OCI-LY7 (cell line): ENCODE results near the gene RD3L. TPM values are rescaled to one million over a fixed set of nuclear protein-coding genes. Genes with fewer than 3 reads are reported as not detected.

Experiments
- BruUV-seq: library from RNA; stranded (reverse); fragments of 400-500 nt; replicated peaks from 2 replicates; lab custom pipeline; 2021; lab: Mats Ljungman, UMichigan
- CTCF ChIA-PET: fragments of 300-600 bp; sonication (Branson Sonifier 250); formaldehyde crosslinking; loops from one replicate; lab custom pipeline; 2022; ENCODE audit warnings: antibody characterized with exemption; ENCODE audit not compliant: unreplicated experiment; lab: Charles Lee
- POLR2A ChIA-PET: fragments of 300-600 bp; sonication (Branson Sonifier 250); formaldehyde crosslinking; loops from one replicate; lab custom pipeline; 2022; ENCODE audit warnings: antibody characterized with exemption; lab: Charles Lee
- DNase-seq: peaks from one replicate; pipeline ENCODE4 v3.0.0-alpha.2; 2015; ENCODE audit warnings: low spot score
- H2AFZ ChIP-seq: fragments of 200-600 bp; sonication (generic), shearing (Covaris generic); 2 replicates; pipeline ENCODE4 v1.6.1; 2014; ENCODE audit warnings: mild to moderate bottlenecking, antibody characterized with exemption, low read length, moderate library complexity
- H3K27ac ChIP-seq: fragments of 200-600 bp; sonication (generic); 2 replicates; pipeline ENCODE4 v1.5.1; 2014; ENCODE audit warnings: mixed run types, low read depth, mild to moderate bottlenecking, moderate library complexity, low read length, inconsistent platforms; ENCODE audit not compliant: poor library complexity, severe bottlenecking
- H3K36me3 ChIP-seq: fragments of 200-600 bp; sonication (generic); 2 replicates; pipeline ENCODE4 v1.6.1; 2014; ENCODE audit warnings: mild to moderate bottlenecking, antibody characterized with exemption, low read length, moderate library complexity, mixed read lengths; ENCODE audit not compliant: insufficient read depth
- H3K4me1 ChIP-seq: fragments of 200-600 bp; sonication (generic); 2 replicates; pipeline ENCODE4 v1.5.1; 2014; ENCODE audit warnings: mild to moderate bottlenecking, low read length; ENCODE audit not compliant: insufficient read depth, poor library complexity, severe bottlenecking
- H3K4me2 ChIP-seq: fragments of 200-600 bp; sonication (generic); 2 replicates; pipeline ENCODE4 v1.6.1; 2014; ENCODE audit warnings: mild to moderate bottlenecking, low read length
- H3K4me3 ChIP-seq: fragments of 200-600 bp; sonication (generic); 2 replicates; pipeline ENCODE4 v1.5.1; 2014; ENCODE audit warnings: mild to moderate bottlenecking, low read depth, low read length; ENCODE audit not compliant: poor library complexity, severe bottlenecking
- H3K79me2 ChIP-seq: fragments of 200-600 bp; sonication (generic); 2 replicates; pipeline ENCODE4 v1.6.1; 2016; ENCODE audit warnings: low read depth, mild to moderate bottlenecking, low read length, moderate library complexity, mixed read lengths; ENCODE audit not compliant: insufficient read depth
- H3K9me2 ChIP-seq: fragments of 200-600 bp; sonication (generic); 2 replicates; pipeline ENCODE4 v1.6.1; 2016; ENCODE audit warnings: mild to moderate bottlenecking, low read length, mixed read lengths; ENCODE audit not compliant: insufficient read depth
- H3K9me3 ChIP-seq: fragments of 200-600 bp; sonication (generic); 2 replicates; pipeline ENCODE4 v1.6.1; 2014; ENCODE audit warnings: mild to moderate bottlenecking, mixed run types, low read length, mixed read lengths
- H4K20me1 ChIP-seq: fragments of 200-600 bp; sonication (generic); 2 replicates; pipeline ENCODE4 v1.6.1; 2014; ENCODE audit warnings: mild to moderate bottlenecking, antibody characterized with exemption, low read length, moderate library complexity, mixed read lengths; ENCODE audit not compliant: insufficient read depth
- EZH2phosphoT487 ChIP-seq: fragments of 200-600 bp; sonication (generic); IDR thresholded peaks from 2 replicates; pipeline ENCODE4 v1.6.1; 2018; ENCODE audit warnings: low read depth, borderline replicate concordance, mild to moderate bottlenecking, mixed run types, antibody characterized with exemption, low read length, moderate library complexity, mixed read lengths
- intact Hi-C: fragments of 100-400 bp; cut with micrococcal nuclease; formaldehyde crosslinking; loops from one replicate; pipeline ENCODE4 v1.10.0; 2022; ENCODE audit not compliant: unreplicated experiment
- total RNA-seq, 2 experiments: library from RNA; depleted of rRNA in 1 of 2; stranded (reverse); fragments of >200 nt in 1 of 2; shearing (Covaris generic) in 1 of 2; gene quantifications; 2 replicates each; pipeline ENCODE4 v1.2.3, GENCODE V29; 2014 to 2022
- TF ChIP-seq, protein P1 (sequence below): fragments of 200-600 bp; sonication (generic); conservative IDR thresholded peaks from 2 replicates; pipeline ENCODE4 v1.5.1; 2014; ENCODE audit warnings: mild to moderate bottlenecking, antibody characterized with exemption, low read length, moderate library complexity, mixed read lengths

The RD3L gene
- total RNA-seq, 2 experiments from 2014 or later, result not detected

DNA sequence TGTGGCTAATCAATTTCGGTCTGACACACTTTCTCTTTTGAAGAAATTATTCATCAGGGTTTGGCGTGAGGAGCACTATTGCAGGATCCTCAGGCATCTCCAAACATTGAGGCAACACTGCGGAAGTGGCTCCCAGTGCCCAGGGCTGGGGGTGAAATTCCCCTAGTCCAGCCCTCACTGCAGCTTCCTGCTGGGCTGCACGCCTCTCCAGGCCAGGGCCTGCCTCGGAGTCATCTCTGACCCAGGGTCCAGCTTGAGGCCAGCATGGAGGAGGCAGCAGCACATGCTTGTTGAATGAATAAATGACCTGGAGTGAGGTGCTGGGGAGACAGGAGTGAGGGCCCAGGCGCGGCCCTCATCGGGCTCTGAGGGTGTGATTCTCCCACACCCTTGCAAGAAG lies 50.1 kb downstream of the RD3L start:
- Histone ChIP-seq H3K4me2 (no peak overlapping the region), H3K27ac (no peak overlapping the region), H3K79me2 (no peaks in the 10 kb centered on the region), H3K9me2 (no peaks in the 10 kb centered on the region), H3K36me3 (no peaks in the 10 kb centered on the region), H2AFZ (no peak overlapping the region), H3K9me3 (no peaks in the 10 kb centered on the region), H4K20me1 (no peaks in the 10 kb centered on the region), H3K4me1 (no peaks in the 10 kb centered on the region), H3K4me3 (no peak overlapping the region)
- intact Hi-C loops, result no loop called here
- BruUV-seq, result no TSS peak
- no peak for DNase-seq
- no peak for TF ChIP-seq EZH2phosphoT487
- ChIA-PET POLR2A (interaction anchor here (0.7 kb wide), 1 partner anchor 65 kb away, joined by 3 read pairs; no protein-coding TSS in a partner anchor), CTCF (no interaction called here)

- CTCF ChIA-PET, result no interaction called here
- TF ChIP-seq EZH2phosphoT487, result no peak
- TF ChIP-seq, protein P1, sequence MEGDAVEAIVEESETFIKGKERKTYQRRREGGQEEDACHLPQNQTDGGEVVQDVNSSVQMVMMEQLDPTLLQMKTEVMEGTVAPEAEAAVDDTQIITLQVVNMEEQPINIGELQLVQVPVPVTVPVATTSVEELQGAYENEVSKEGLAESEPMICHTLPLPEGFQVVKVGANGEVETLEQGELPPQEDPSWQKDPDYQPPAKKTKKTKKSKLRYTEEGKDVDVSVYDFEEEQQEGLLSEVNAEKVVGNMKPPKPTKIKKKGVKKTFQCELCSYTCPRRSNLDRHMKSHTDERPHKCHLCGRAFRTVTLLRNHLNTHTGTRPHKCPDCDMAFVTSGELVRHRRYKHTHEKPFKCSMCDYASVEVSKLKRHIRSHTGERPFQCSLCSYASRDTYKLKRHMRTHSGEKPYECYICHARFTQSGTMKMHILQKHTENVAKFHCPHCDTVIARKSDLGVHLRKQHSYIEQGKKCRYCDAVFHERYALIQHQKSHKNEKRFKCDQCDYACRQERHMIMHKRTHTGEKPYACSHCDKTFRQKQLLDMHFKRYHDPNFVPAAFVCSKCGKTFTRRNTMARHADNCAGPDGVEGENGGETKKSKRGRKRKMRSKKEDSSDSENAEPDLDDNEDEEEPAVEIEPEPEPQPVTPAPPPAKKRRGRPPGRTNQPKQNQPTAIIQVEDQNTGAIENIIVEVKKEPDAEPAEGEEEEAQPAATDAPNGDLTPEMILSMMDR, result no peak
- Histone ChIP-seq H3K36me3 (no peaks in the 10 kb centered on the region), H3K4me1 (no peaks in the 10 kb centered on the region), H3K27ac (no peak overlapping the region), H3K4me2 (no peak overlapping the region), H3K9me3 (no peaks in the 10 kb centered on the region), H2AFZ (no peak overlapping the region), H3K4me3 (no peak overlapping the region), H3K9me2 (no peaks in the 10 kb centered on the region), H4K20me1 (no peaks in the 10 kb centered on the region), H3K79me2 (no peaks in the 10 kb centered on the region)
- POLR2A ChIA-PET, result interaction anchor here (0.7 kb wide), 1 partner anchor 64 kb away, joined by 3 read pairs; no protein-coding TSS in a partner anchor
- no peak for DNase-seq
- BruUV-seq, result no TSS peak
- intact Hi-C loops, result no loop called here
Observed at GRCh38 chr14:103891667-103892215, 50.6 kb downstream of the RD3L start.

- no peak overlapping the region for H3K27ac ChIP-seq
- intact Hi-C loops, result no loop called here
- no peak overlapping the region for H2AFZ ChIP-seq
- TF ChIP-seq, protein P1, result no peak
- no peak for TF ChIP-seq EZH2phosphoT487
- BruUV-seq, result no TSS peak
- ChIA-PET POLR2A (no interaction called here), CTCF (no interaction called here)
- no peak overlapping the region for H3K4me3 ChIP-seq
- no peaks in the 10 kb centered on the region for H4K20me1 ChIP-seq
- no peak for DNase-seq
- no peaks in the 10 kb centered on the region for H3K9me2 ChIP-seq
- no peaks in the 10 kb centered on the region for H3K9me3 ChIP-seq
- no peaks in the 10 kb centered on the region for H3K79me2 ChIP-seq
- no peak overlapping the region for H3K4me2 ChIP-seq
- no peaks in the 10 kb centered on the region for H3K4me1 ChIP-seq
- no peaks in the 10 kb centered on the region for H3K36me3 ChIP-seq
Observed at GRCh38 chr14:103890821-103891666, 51.3 kb downstream of the RD3L start.

Other genes starting within 250 kb of the RD3L start
- gene XRCC3, start 227.1 kb downstream of the RD3L start, total RNA-seq (2014; rRNA removed; shearing (Covaris generic)), result 83.6 and 130 TPM in 2 replicates
- gene XRCC3, start 227.1 kb downstream of the RD3L start, total RNA-seq (2022), result 83.3 and 86.0 TPM in 2 replicates
- 16.6 and 22.5 TPM in 2 replicates for gene ZFYVE21, start 226.7 kb downstream of the RD3L start, total RNA-seq (2014; rRNA removed; shearing (Covaris generic))
- gene ZFYVE21, start 226.7 kb downstream of the RD3L start, total RNA-seq (2022), result 18.0 and 23.2 TPM in 2 replicates
- gene PPP1R13B, start 95.0 kb downstream of the RD3L start, total RNA-seq (2014; rRNA removed; shearing (Covaris generic)), result 8.2 and 9.7 TPM in 2 replicates
- 13.1 and 18.9 TPM in 2 replicates for gene PPP1R13B, start 95.0 kb downstream of the RD3L start, total RNA-seq (2022)
- not detected in 2 replicates for gene TDRD9, start 14.1 kb downstream of the RD3L start, total RNA-seq (2014; rRNA removed; shearing (Covaris generic))
- gene TDRD9, start 14.1 kb downstream of the RD3L start, total RNA-seq (2022), result not detected in 2 replicates
- gene ASPG, start 143.2 kb upstream of the RD3L start, total RNA-seq (2014; rRNA removed; shearing (Covaris generic)), result not detected in 2 replicates
- not detected in 2 replicates for gene ASPG, start 143.2 kb upstream of the RD3L start, total RNA-seq (2022)
- not detected in 2 replicates for gene KIF26A, start 196.1 kb upstream of the RD3L start, total RNA-seq (2014; rRNA removed; shearing (Covaris generic))
- gene KIF26A, start 196.1 kb upstream of the RD3L start, total RNA-seq (2022), result not detected in 2 replicates